Fibroblast of the conjunctiva (primary cell): Measurements from ENCODE around the gene PNKP.

Source experiments
- DNase-seq: peaks from one replicate; pipeline ENCODE4 v3.0.0-alpha.2; 2010; ENCODE audit warnings: low read depth

The PNKP gene

GRCh38 chr19:49859682-49860335 is 7.6 kb downstream of the PNKP start:
- DNase-seq = no peak

GRCh38 chr19:49858088-49858985 is 9.0 kb downstream of the PNKP start:
- no peak for DNase-seq

GRCh38 chr19:49857838-49858087 is 9.6 kb downstream of the PNKP start:
- DNase-seq = no peak

- DNase-seq = no peak
Observed at GRCh38 chr19:49857061-49857837, 10.1 kb downstream of the PNKP start.

GRCh38 chr19:49856574-49857021 is 10.8 kb downstream of the PNKP start:
- no peak for DNase-seq

- DNase-seq = no peak
Observed at GRCh38 chr19:49855676-49856573, 11.5 kb downstream of the PNKP start.

GRCh38 chr19:49855277-49855675 is 12.1 kb downstream of the PNKP start:
- DNase-seq = no peak

- no peak for DNase-seq
Observed at GRCh38 chr19:49854378-49855263, 12.8 kb downstream of the PNKP start.

- no peak for DNase-seq
Observed at GRCh38 chr19:49853852-49854377, 13.5 kb downstream of the PNKP start.

- DNase-seq = no peak
Observed at GRCh38 chr19:49852631-49853126, 14.7 kb downstream of the PNKP start.

GRCh38 chr19:49851456-49852259 is 15.7 kb downstream of the PNKP start:
- no peak for DNase-seq

GRCh38 chr19:49850487-49851342 is 16.7 kb downstream of the PNKP start, which contains the start of gene PTOV1:
TSS of gene PTOV1 (plus strand) at chr19:49851159.
- DNase-seq = peak; percentile 81

GRCh38 chr19:49850221-49850486 is 17.2 kb downstream of the PNKP start:
- DNase-seq = no peak

- DNase-seq = no peak
Observed at GRCh38 chr19:49849433-49850220, 17.7 kb downstream of the PNKP start.

GRCh38 chr19:49848938-49849337 is 18.4 kb downstream of the PNKP start:
- DNase-seq = no peak

- DNase-seq = peak; percentile 62
Observed at GRCh38 chr19:49847731-49848696, 19.4 kb downstream of the PNKP start.

GRCh38 chr19:49846408-49846807 is 21.0 kb downstream of the PNKP start:
- DNase-seq = no peak
